HG02840 (cell line): ENCODE data around the gene IL32.

ENCODE experiments used
- ATAC-seq: cut with Tn5 transposase; IDR thresholded peaks from one replicate; pipeline ENCODE4 v1.9.1; 2021; ENCODE audit warnings: mild to moderate bottlenecking, moderate library complexity, moderate number of reproducible peaks; ENCODE audit not compliant: unreplicated experiment, low FRiP score

IL32 gene

GRCh38 chr16:3027489-3027795, 38.0 kb upstream of the IL32 start:
- ATAC-seq: no peak

GRCh38 chr16:3027983-3028715, 37.3 kb upstream of the IL32 start:
- ATAC-seq: no peak

DNA sequence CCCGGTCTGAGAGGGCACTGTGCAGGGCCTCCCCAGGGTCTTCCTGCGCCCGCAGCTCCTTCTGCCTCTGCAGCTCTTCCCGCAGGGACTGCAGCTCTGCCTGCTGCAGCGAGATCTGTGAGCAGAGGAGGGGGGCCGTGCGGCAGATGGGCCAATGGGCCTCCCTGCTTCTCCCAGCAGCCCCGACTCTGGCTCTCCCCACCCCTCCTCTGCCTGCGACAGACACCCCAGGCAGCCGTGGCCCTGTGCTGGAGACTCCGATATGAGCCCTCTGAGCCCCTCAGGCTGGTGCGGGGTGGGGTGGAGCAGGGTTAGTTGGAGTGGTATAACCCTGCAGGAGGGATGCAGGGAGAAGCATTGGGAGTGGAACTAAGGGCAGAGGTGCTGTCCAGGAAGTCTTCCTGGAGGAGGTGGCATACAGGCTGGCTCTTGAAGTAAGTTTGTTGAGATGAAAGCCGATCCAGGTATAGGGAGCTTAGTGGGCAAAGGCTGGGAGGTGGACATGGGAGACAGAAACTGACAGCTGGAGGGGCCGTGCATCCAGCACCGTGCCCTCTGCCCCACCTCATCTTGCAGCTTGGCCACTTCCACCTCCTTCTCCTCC, 36.6 kb upstream of the IL32 start:
- ATAC-seq: no peak

DNA sequence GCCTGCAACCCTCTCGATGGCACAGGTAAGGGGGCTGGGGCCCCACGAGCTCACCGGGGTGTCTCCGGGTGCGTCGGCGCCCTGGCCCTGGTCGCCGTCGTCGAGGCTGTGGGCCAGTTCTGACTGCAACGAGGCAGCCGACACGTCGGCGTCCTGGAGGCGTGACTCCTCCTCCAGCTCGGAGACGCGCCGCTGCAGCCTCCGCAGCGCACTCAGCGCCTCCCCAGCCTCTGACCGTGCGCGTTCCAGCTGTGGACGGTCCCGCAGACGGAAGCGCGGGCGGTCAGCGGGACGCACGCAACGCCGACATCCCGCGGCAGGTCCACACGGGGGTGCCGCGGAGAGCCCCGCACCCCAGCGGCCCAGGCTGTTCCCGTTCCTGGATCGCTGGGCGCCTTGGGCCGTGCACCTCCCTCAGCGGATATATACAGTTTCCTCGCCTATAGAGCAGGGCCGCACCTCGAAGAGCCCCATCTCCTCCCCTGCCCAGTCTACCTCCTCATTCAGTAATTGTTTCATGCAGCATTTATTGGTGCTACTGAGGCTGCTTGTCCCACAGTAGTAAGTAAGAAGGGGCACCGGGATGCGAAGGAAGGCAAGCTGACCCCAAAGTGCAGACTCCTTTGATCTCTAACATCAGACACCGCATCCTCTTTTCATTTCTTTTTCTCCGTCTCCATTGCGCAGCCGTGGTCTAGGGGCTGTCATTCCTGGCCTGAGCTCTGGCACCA, 35.8 kb upstream of the IL32 start:
- ATAC-seq: no peak

DNA sequence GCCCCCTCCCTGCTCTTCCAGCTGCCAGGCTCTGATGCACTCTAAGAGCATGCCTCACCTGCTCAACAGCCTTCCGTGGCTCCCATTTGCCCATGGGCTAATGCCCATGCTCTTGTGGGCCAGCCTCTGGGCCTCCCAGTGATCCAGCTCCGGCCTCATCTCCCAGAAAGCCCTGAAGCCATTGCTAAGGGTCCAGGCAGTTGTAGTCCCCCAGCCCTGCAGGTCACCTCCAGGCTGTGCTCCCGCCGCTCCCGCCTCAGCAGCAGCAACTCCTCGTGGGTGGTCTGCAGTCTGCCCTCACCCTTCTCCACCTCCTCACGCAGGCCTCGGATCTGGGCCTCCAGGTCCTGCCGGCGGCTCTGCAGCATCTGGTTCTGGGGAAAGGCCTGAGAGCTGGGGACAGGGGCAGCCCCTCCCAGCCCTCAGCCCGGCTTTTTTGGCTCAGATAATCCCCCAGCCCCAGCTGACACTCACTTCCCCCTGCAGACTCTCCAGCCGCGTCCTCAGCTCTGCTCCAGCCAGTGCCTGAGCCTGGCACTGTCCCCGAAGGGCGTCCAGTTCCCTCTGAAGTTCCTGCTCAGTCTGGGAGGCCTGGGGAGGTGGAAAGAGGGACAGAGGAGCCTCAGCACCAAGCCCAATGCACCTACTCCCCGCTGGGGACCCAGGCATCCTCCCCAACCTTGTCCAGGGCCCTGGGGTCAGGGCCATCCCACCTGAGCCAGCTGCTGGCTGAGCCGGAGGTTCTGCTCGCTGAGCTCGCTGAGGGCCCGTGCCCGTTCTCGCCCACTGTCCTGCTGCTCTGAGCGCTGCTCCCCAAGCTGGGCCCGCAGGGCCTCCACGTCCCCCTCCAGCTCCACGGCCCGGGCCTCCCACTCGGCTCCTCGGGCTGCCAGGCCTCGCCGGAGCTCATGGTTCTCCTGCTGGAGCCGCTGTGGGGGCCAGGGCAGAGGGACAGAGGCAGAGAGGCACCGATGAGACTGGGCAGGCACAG, 34.9 kb upstream of the IL32 start:
- no peak for ATAC-seq

DNA sequence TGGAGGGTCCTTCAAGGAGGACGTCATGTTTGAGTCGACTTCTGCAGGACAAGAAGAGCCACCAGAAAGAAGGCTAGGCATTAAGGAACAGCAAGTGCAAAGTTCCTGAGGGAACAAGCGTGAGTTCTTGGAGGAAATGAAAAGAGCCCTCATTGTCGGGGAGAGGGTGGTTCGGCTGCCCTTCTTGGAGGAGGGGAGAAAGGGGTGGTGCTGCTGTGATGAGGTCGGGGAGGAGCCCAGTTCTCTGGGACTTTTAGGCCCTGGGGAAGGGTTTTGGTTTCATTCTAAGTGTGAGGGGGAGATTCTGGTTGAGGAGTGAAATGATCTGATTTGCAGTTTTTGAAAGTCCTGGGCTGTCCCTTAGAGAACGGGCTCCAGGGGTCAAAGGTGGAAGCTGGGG, 32.8 kb upstream of the IL32 start:
- no peak for ATAC-seq

- ATAC-seq: no peak
Observed at GRCh38 chr16:3035289-3035971, 30.0 kb upstream of the IL32 start.

DNA sequence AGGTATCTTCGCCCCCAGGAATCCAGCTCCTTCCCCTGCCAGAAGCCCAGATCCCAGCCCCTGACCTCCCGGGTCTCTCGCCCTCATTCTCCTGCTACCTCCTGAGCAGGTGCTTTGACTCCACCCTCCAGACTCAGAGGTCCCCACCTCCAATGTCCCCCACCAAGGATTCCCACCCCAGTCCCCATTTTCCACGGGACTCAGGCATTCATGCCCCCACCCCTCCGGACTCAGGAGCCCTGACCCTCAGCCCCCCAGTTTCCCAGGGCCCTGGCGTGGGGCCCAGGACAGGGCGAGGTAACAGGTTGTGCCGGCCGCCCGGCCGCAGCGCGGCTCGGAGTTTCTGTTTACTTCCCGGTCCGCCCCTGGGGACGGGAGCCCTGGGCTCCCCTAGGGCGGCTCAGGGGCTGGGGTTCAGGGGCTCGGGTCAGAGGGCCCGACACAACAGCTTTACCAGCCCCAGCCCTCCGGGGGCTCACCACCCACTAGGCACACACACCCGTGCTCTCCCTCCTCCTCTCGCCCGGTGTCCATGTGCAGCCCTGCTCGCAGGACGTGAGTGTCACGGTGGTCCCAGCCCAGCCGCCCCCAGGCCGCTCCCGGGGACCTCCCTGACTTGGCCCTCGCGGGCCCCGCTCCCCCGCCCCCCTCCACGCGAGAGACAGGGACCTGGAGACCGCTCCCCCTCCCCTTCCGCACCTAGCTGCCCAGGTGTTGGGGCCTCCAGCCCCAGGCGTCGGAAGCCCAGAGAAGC, 29.3 kb upstream of the IL32 start:
- ATAC-seq: no peak

- ATAC-seq: no peak
Observed at GRCh38 chr16:3036726-3037315, 28.6 kb upstream of the IL32 start, which contains the start of gene BICDL2. TSS of gene BICDL2 (minus strand) at chr16:3036944. CDS start at chr16:3035496, 1,448 bp downstream.

GRCh38 chr16:3038256-3038655, 27.2 kb upstream of the IL32 start:
- no peak for ATAC-seq

- no peak for ATAC-seq
Observed at GRCh38 chr16:3038896-3039295, 26.5 kb upstream of the IL32 start.

- no peak for ATAC-seq
Observed at GRCh38 chr16:3042376-3042775, 23.1 kb upstream of the IL32 start.

DNA sequence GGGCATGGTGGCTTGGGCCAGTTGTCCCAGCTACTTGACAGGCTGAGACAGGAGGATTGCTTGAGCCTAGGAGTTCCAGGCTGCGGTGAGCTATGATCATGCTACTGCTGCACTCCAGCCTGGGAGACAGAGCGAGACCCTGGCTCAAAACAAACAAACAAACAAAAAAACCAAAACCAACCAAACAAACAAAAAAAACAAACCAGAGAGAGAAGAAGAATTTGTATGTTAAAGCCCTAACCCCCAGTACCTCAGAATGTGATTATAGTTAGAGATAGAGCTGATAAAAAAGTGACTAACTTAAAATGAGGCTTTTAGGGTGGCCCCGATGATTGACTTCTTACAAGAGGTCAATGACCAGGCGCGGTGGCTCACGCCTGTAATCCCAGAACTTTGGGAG, 20.7 kb upstream of the IL32 start:
- ATAC-seq: no peak

DNA sequence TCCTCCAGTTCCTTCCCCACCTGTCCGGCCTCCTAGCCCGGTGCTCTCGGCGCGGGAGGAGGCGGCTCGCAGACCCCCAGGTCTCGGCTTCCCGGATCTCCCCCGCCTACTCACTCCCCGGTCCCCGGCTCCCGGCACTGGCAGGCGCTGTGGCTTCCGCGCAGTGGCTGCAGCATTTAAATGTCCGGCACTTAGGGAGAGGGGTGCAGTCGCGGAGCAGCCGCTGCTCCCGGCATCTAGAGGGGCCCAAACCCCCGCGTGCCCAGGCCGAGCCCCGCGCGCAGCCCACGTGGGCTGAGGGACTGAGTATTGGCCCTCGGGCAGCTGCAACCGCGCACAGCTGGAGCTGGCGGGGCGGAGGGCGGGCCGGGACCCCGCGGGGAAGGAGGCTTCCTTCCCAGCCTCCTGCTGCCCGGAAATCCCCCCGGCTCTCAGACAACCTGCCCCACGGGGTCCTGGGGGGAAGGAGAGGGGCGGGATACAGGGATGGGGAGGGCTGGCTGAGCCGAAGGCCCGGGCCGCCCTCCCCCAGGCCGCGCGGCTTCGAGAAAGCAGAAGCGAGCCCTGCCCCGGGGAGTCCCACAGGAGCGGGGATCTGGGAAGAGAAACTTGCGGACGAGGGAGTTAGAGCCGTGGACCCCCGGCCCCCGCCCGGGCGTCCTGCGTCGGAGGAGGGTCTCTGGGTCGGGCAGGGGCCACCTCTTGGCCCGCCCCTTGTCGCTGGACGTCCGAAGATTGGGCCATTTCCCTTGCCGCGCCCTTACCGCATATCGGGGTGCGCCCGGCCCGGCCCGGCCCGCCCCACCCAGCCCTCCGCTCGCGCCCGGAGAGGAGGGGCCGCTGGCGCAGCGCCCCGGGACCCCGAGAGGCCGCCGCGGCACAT, 19.4 kb upstream of the IL32 start, which contains the start of gene MMP25:
Gene MMP25 (plus strand): TSS at position 804 of the 883 bp plus-strand sequence. CDS start 357 bp downstream, outside the sequence.
- ATAC-seq: no peak

DNA sequence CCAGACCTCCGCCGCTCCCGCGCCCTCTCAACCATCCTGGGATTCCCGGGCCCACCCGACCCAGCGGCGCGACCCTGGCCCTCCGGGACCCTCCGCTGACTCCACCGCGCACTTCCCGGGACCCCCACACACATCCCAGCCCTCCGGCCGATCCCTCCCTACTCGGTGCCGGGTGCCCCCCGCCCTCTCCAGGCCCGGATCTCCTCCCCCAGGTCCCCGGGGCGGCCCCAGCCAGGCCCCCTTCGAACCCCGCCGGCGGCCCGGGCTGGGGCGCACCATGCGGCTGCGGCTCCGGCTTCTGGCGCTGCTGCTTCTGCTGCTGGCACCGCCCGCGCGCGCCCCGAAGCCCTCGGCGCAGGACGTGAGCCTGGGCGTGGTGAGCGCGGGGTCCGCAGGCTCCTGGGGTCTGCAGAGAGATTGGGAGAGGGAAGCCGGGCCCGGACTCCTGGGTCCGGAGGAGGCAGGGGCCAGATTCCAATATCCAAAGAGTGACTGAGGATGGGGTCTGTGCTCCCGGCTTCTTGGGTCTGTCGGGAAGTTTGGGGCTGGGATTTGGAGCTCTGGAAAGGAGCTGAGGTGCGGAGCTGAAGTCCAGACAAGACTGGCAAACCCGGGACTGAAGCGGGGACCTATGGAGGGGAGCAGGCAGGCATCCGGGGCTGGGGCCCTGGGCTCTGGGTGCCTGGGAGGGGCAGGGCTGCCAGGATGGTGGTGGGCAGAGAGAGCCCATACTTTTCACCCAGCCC, 18.6 kb upstream of the IL32 start:
- ATAC-seq: no peak

GRCh38 chr16:3047387-3047720, 18.1 kb upstream of the IL32 start:
- ATAC-seq: no peak

DNA sequence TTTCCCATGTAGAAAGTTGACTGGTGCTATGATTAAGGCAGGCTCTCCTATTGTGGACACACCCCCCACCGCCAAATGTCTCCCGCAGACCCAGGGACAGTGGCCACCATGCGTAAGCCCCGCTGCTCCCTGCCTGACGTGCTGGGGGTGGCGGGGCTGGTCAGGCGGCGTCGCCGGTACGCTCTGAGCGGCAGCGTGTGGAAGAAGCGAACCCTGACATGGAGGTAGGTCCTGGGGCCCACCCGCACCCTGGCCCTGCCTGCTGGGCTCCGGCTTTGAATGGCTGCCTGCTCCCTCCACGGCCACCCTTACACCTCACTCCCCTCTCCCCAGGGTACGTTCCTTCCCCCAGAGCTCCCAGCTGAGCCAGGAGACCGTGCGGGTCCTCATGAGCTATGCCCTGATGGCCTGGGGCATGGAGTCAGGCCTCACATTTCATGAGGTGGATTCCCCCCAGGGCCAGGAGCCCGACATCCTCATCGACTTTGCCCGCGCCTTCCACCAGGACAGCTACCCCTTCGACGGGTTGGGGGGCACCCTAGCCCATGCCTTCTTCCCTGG, 15.4 kb upstream of the IL32 start:
- ATAC-seq: no peak
